ENCODE data around the gene TSNAXIP1. TPM values are rescaled to one million over a fixed set of nuclear protein-coding genes. Genes with fewer than 3 reads are reported as not detected.

TSNAXIP1 gene
- total and polyA plus RNA-seq, 7 experiments from 2014 or later = 0.24 to 1.1 (median 0.54) TPM; not detected in 2

DNA sequence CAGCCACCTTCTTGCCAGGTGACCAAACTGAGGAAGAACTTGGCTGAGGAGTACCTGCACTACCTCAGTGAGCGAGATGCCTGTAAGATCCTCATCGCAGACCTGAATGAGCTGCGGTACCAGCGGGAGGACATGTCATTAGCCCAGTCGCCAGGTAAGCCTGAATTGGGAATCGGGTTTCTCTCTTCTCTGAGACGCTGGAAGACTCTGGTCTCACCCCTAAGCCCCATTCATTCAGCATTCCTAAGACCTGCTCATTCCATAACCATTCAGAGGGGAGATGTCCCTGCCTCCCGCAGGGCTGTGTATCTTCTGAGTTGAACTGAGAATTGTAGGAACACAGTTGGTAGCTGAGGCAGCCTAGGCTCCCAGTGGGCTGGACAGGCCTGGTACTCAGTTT is 18.4 kb downstream of the TSNAXIP1 start:
- Histone ChIP-seq H3K9me3 (ENCODE audit: control insufficient read depth in 2 of 3, low read length in 3 of 3) (no peaks in the 10 kb centered on the region), H3K36me3 (ENCODE audit: control insufficient read depth in 2 of 3, insufficient read depth in 3 of 3, low read length in 3 of 3) (peaks cover 0 to 30% (median 3%) of the 10 kb centered on the region in 3 experiments), H3K27ac (ENCODE audit: low read depth, low read length) (no peak overlapping the region), H3K4me3 (ENCODE audit: low read length) (no peak overlapping the region), H3K27me3 (ENCODE audit: control insufficient read depth in 2 of 2, insufficient read depth in 2 of 2, low read length in 2 of 2) (no peaks in the 10 kb centered on the region), H3K4me1 (ENCODE audit: control insufficient read depth in 2 of 2, insufficient read depth in 2 of 2, low read length in 2 of 2) (no peaks in the 10 kb centered on the region)
- H3K27ac Mint-ChIP-seq = no peak overlapping the region
- DNase-seq = no peak
- peaks cover 3 to 8% (median 5%) of the 10 kb centered on the region in 5 donors for H3K36me3 Mint-ChIP-seq
- H3K4me1 Mint-ChIP-seq = peaks cover 0 to 6% (median 0%) of the 10 kb centered on the region in 7 donors
- POLR2A ChIA-PET = interaction anchor here (1.7 kb wide), 1 partner anchor 9 kb away, joined by 4 read pairs; no protein-coding TSS in a partner anchor
- no peak overlapping the region for H3K4me3 Mint-ChIP-seq
- intact Hi-C loops (cut with micrococcal nuclease) = no loop called here
- H3K27me3 Mint-ChIP-seq = no peaks in the 10 kb centered on the region
- CTCF ChIA-PET = no interaction called here
- ATAC-seq = no peak
- no peaks in the 10 kb centered on the region for H3K9me3 Mint-ChIP-seq

DNA sequence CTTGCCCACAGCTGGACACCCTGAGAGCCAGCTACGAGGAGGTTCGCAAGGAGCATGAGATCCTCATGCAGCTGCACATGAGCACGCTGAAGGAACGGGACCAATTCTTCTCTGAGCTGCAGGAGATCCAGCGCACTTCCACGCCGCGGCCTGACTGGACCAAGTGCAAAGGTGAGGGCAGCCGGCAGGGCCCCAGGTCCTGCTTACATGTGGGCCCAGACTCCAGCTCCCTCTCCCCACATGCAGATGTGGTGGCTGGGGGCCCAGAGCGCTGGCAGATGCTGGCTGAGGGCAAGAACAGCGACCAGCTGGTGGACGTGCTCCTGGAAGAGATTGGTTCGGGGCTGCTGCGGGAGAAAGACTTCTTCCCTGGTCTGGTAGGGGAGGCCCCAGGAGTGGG is 19.2 kb downstream of the TSNAXIP1 start:
- no peaks in the 10 kb centered on the region for H3K27me3 ChIP-seq (ENCODE audit: control insufficient read depth in 2 of 2, insufficient read depth in 2 of 2, low read length in 2 of 2)
- H3K9me3 ChIP-seq (ENCODE audit: control insufficient read depth in 2 of 3, low read length in 3 of 3) = no peaks in the 10 kb centered on the region
- Mint-ChIP-seq H3K4me3 (no peak overlapping the region), H3K9me3 (no peaks in the 10 kb centered on the region), H3K27me3 (no peaks in the 10 kb centered on the region), H3K4me1 (peaks cover 0 to 6% (median 0%) of the 10 kb centered on the region in 7 donors), H3K27ac (no peak overlapping the region), H3K36me3 (peaks cover 3 to 12% (median 5%) of the 10 kb centered on the region in 5 donors)
- DNase-seq (no peak), ATAC-seq (no peak)
- intact Hi-C loops (cut with micrococcal nuclease) = no loop called here
- ChIA-PET POLR2A (interaction anchor here (0.5 to 1.7 kb wide), 3 partner anchors 9 to 33 kb away, joined by 3 to 4 read pairs (median 3); no protein-coding TSS in a partner anchor), CTCF (interaction anchor here (0.7 to 1.5 kb wide), 2 partner anchors 9 to 1979 kb away, joined by 3 to 7 read pairs; no protein-coding TSS in a partner anchor)
- H3K4me3 ChIP-seq (ENCODE audit: low read length) = no peak overlapping the region
- peaks cover 0 to 38% (median 3%) of the 10 kb centered on the region in 3 experiments for H3K36me3 ChIP-seq (ENCODE audit: control insufficient read depth in 2 of 3, insufficient read depth in 3 of 3, low read length in 3 of 3)
- no peaks in the 10 kb centered on the region for H3K4me1 ChIP-seq (ENCODE audit: control insufficient read depth in 2 of 2, insufficient read depth in 2 of 2, low read length in 2 of 2)
- H3K27ac ChIP-seq (ENCODE audit: low read depth, low read length) = no peak overlapping the region

DNA sequence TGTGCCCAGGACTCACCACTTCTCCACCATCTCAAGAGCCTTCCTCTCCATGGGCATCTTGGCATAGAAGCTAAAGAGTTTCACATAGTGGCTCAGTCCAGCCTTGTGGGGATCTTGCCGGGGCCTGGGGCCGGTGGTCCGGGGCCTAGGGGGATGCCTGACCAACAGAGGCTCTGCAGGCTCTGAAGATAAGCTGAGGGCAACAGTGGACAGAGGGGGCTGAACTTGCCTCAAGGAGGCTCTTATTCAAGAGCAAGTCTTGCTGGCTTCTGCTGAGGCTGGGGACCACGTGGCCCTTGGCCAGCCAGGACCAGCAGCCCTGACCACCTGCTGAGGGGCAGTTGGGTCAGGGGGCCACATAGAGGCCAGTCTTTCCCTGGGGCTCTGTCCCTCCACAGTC is 22.0 kb downstream of the TSNAXIP1 start:
- ChIA-PET CTCF (no interaction called here), POLR2A (interaction anchor here (1.0 kb wide), 1 partner anchor 16 kb away, joined by 3 read pairs; no protein-coding TSS in a partner anchor)
- H3K36me3 Mint-ChIP-seq = peaks cover 3 to 14% (median 5%) of the 10 kb centered on the region in 5 donors
- no peaks in the 10 kb centered on the region for H3K27me3 Mint-ChIP-seq
- Histone ChIP-seq H3K4me3 (ENCODE audit: low read length) (no peak overlapping the region), H3K4me1 (ENCODE audit: control insufficient read depth in 2 of 2, insufficient read depth in 2 of 2, low read length in 2 of 2) (peaks cover 8 to 9% of the 10 kb centered on the region in 2 donors), H3K27ac (ENCODE audit: low read depth, low read length) (no peak overlapping the region), H3K9me3 (ENCODE audit: control insufficient read depth in 2 of 3, low read length in 3 of 3) (no peaks in the 10 kb centered on the region), H3K36me3 (ENCODE audit: control insufficient read depth in 2 of 3, insufficient read depth in 3 of 3, low read length in 3 of 3) (peaks cover 0 to 52% (median 3%) of the 10 kb centered on the region in 3 experiments), H3K27me3 (ENCODE audit: control insufficient read depth in 2 of 2, insufficient read depth in 2 of 2, low read length in 2 of 2) (no peaks in the 10 kb centered on the region)
- no peak for ATAC-seq
- peak overlapping the region in 1 of 9 donors; percentile 6 for H3K27ac Mint-ChIP-seq
- H3K4me1 Mint-ChIP-seq = peaks cover 8 to 15% (median 11%) of the 10 kb centered on the region in 7 donors
- H3K4me3 Mint-ChIP-seq = no peak overlapping the region
- DNase-seq = no peak
- no peaks in the 10 kb centered on the region for H3K9me3 Mint-ChIP-seq
- intact Hi-C loops (cut with micrococcal nuclease) = no loop called here

DNA sequence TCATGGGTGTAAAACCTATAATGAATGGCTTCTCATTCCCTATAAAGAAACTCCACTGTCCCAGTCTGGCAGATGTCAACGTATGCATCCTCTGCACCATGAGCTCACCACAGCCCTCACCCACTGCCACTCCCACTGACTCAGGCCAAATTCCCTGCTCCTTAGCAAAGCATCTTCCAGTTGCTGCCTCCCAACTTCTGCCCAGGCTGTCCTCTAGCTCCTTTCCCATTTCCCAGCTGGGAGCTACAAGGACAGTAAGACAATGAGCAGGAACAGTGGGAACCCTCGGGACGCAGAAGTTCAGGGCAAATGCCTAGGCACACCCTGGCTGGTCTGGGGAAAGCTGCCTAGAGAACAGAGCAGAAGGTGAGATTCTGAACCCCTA is 26.3 kb downstream of the TSNAXIP1 start:
- Mint-ChIP-seq H3K27me3 (no peaks in the 10 kb centered on the region), H3K27ac (peak overlapping the region in 7 of 9 donors; percentile 66 to 88 (median 80)), H3K9me3 (no peaks in the 10 kb centered on the region), H3K4me1 (peaks cover 11 to 19% (median 15%) of the 10 kb centered on the region in 7 donors), H3K4me3 (peak overlapping the region; percentile 90 to 96 (median 93)), H3K36me3 (peaks cover 3 to 14% (median 5%) of the 10 kb centered on the region in 5 donors)
- no peaks in the 10 kb centered on the region for H3K9me3 ChIP-seq (ENCODE audit: control insufficient read depth in 2 of 3, low read length in 3 of 3)
- H3K27me3 ChIP-seq (ENCODE audit: control insufficient read depth in 2 of 2, insufficient read depth in 2 of 2, low read length in 2 of 2) = no peaks in the 10 kb centered on the region
- H3K36me3 ChIP-seq (ENCODE audit: control insufficient read depth in 2 of 3, insufficient read depth in 3 of 3, low read length in 3 of 3) = peaks cover 0 to 42% (median 3%) of the 10 kb centered on the region in 3 experiments
- intact Hi-C loops (cut with micrococcal nuclease) = loop anchor here (1.0 to 10.0 kb wide), 13 partner anchors 9 to 606 kb away; partner anchors contain the start of genes EDC4 (in 2 of the 2), NUTF2 (in 2 of the 2), RANBP10 (in 2 of the 2) and THAP11 (in 2 of the 2)
- CTCF ChIA-PET = interaction anchor here (0.6 to 1.2 kb wide), 4 partner anchors 8 to 1528 kb away, joined by 3 to 4 read pairs (median 4); no protein-coding TSS in a partner anchor
- DNase-seq = no peak
- peak overlapping the region; percentile 70 for H3K27ac ChIP-seq (ENCODE audit: low read depth, low read length)
- ATAC-seq = no peak
- H3K4me1 ChIP-seq (ENCODE audit: control insufficient read depth in 2 of 2, insufficient read depth in 2 of 2, low read length in 2 of 2) = peaks cover 8 to 9% of the 10 kb centered on the region in 2 donors
- POLR2A ChIA-PET = interaction anchor here (0.6 to 2.9 kb wide), 9 partner anchors 11 to 268 kb away, joined by 3 to 22 read pairs (median 6); partner anchors contain the start of genes CENPT, GFOD2, NUTF2 and RANBP10
- peak overlapping the region; percentile 82 for H3K4me3 ChIP-seq (ENCODE audit: low read length)

DNA sequence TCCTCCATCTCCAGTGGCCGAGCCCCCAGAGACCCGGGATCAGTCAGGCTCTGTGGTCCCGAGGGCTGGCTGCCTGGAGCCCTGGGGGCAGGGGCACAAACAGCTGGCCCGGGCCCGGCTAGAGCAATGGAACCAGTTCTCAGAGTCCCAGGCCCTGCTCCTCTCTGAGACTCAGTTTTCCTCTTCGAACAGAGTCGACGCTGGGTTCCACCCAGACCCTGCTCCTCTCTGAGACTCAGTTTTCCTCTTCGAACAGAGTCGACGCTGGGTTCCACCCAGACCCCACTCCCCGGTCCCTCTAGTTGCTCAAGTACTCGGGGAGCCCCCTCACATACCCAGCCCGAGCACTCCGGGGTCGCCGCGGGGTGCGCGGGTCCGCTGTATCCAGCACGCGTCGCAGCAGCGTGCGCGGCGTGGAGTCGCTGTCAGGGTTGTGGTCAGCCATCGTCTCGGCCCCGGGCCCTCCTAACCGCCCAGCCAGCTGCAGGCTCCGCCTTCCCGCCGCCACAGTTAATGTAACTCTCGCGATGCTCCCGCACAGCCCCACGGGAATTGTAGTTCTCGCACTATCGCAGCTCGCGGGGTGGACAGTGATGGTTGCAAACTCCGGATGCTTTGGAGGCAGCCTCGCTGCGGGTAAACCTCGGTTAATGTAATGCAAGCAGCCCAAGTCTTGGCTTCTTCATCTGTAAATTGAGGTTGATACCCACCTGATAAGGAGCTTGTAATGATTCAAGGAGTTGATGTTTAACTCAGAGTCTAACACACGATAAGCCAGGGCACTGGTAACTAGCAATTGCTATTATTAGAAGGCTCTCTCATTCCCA is 26.9 kb downstream of the TSNAXIP1 start:
- Mint-ChIP-seq H3K9me3 (no peaks in the 10 kb centered on the region), H3K4me3 (peak overlapping the region; percentile 90 to 96 (median 93)), H3K36me3 (peaks cover 3 to 14% (median 5%) of the 10 kb centered on the region in 5 donors), H3K27me3 (no peaks in the 10 kb centered on the region), H3K4me1 (peaks cover 11 to 19% (median 15%) of the 10 kb centered on the region in 7 donors), H3K27ac (peak overlapping the region; percentile 73 to 93 (median 82))
- ChIA-PET CTCF (interaction anchor here (0.6 to 1.2 kb wide), 6 partner anchors 7 to 1528 kb away, joined by 3 to 8 read pairs (median 4); no protein-coding TSS in a partner anchor), POLR2A (interaction anchor here (0.6 to 2.9 kb wide), 13 partner anchors 10 to 269 kb away, joined by 3 to 22 read pairs (median 4); partner anchors contain the start of genes CENPT, EDC4, GFOD2 and NUTF2)
- Histone ChIP-seq H3K27ac (ENCODE audit: low read depth, low read length) (peak overlapping the region; percentile 70), H3K4me1 (ENCODE audit: control insufficient read depth in 2 of 2, insufficient read depth in 2 of 2, low read length in 2 of 2) (peaks cover 8 to 9% of the 10 kb centered on the region in 2 donors), H3K27me3 (ENCODE audit: control insufficient read depth in 2 of 2, insufficient read depth in 2 of 2, low read length in 2 of 2) (no peaks in the 10 kb centered on the region), H3K9me3 (ENCODE audit: control insufficient read depth in 2 of 3, low read length in 3 of 3) (no peaks in the 10 kb centered on the region), H3K4me3 (ENCODE audit: low read length) (peak overlapping the region; percentile 82), H3K36me3 (ENCODE audit: control insufficient read depth in 2 of 3, insufficient read depth in 3 of 3, low read length in 3 of 3) (peaks cover 0 to 36% (median 3%) of the 10 kb centered on the region in 3 experiments)
- peak; percentile 100 for ATAC-seq
- intact Hi-C loops (cut with micrococcal nuclease) = loop anchor here (1.0 to 10.0 kb wide), 13 partner anchors 9 to 606 kb away; partner anchors contain the start of genes EDC4 (in 2 of the 2), NUTF2 (in 2 of the 2), RANBP10 (in 2 of the 2) and THAP11 (in 2 of the 2)
- DNase-seq = peak; percentile 83 to 92 (median 89)

DNA sequence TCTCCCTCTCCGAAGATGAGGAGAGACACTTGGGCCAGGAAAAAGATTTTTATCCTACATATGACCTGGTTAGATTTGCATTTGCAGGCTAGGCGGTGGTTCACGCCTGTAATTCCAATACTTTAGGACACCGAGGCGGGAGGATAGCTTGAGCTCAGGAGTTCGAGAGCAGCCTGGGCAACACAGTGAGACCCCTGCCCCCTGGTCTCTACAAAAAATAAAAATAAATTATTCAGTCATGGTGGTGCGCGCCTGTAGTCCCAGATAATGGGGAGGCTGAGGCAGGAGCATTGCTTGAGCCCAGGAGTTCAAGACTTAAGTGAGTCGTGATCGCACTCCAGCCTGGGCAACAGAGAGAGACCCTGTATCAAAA is 27.5 kb downstream of the TSNAXIP1 start:
- Mint-ChIP-seq H3K4me3 (peak overlapping the region; percentile 90 to 96 (median 93)), H3K4me1 (peaks cover 11 to 19% (median 15%) of the 10 kb centered on the region in 7 donors), H3K9me3 (no peaks in the 10 kb centered on the region), H3K27ac (peak overlapping the region in 7 of 9 donors; percentile 73 to 93 (median 81)), H3K36me3 (peaks cover 3 to 14% (median 4%) of the 10 kb centered on the region in 5 donors), H3K27me3 (no peaks in the 10 kb centered on the region)
- Histone ChIP-seq H3K36me3 (ENCODE audit: control insufficient read depth in 2 of 3, insufficient read depth in 3 of 3, low read length in 3 of 3) (peaks cover 0 to 30% (median 3%) of the 10 kb centered on the region in 3 experiments), H3K4me3 (ENCODE audit: low read length) (peak overlapping the region; percentile 82), H3K9me3 (ENCODE audit: control insufficient read depth in 2 of 3, low read length in 3 of 3) (no peaks in the 10 kb centered on the region), H3K27me3 (ENCODE audit: control insufficient read depth in 2 of 2, insufficient read depth in 2 of 2, low read length in 2 of 2) (no peaks in the 10 kb centered on the region), H3K4me1 (ENCODE audit: control insufficient read depth in 2 of 2, insufficient read depth in 2 of 2, low read length in 2 of 2) (peaks cover 8 to 9% of the 10 kb centered on the region in 2 donors), H3K27ac (ENCODE audit: low read depth, low read length) (peak overlapping the region; percentile 70)
- ATAC-seq (no peak), DNase-seq (no peak)
- intact Hi-C loops (cut with micrococcal nuclease) = loop anchor here in 1 of 2 donors (5.0 to 10.0 kb wide), 3 partner anchors 38 to 607 kb away; partner anchors contain the start of genes ACD, C16orf86, EDC4 and ENKD1
- POLR2A ChIA-PET = interaction anchor here (0.7 to 2.9 kb wide), 11 partner anchors 10 to 270 kb away, joined by 3 to 22 read pairs (median 4); partner anchors contain the start of genes CENPT, EDC4, NUTF2 and RANBP10
- CTCF ChIA-PET = interaction anchor here (0.5 to 1.0 kb wide), 3 partner anchors 15 to 32 kb away, joined by 3 to 8 read pairs (median 3); no protein-coding TSS in a partner anchor
